Mammary epithelial cell (primary cell): ENCODE results near the gene PLA2G2F.

ENCODE experiments used
- CTCF ChIP-seq, 2 donors: IDR thresholded peaks in 1 of 2; conservative IDR thresholded peaks in 1 of 2; 2 replicates each; pipeline ENCODE4 v1.5.1; 2011 to 2012; ENCODE audit warnings: inconsistent platforms in 2 of 2, low read length in 2 of 2, mild to moderate bottlenecking in 2 of 2, control low read depth in 1 of 2, low read depth in 1 of 2; ENCODE audit not compliant: insufficient read depth in 1 of 2; ENCODE audit errors: extremely low read depth in 1 of 2
- EZH2 ChIP-seq: IDR thresholded peaks from 2 replicates; pipeline ENCODE4 v1.6.1; 2012; ENCODE audit warnings: low read length, inconsistent platforms, borderline replicate concordance

- TF ChIP-seq CTCF (conservative IDR thresholded peaks at IDR 0.05 in 1 of 2, IDR thresholded peaks at IDR 0.05 in 1 of 2; ENCODE audit: extremely low read depth in 1 of 2, insufficient read depth in 1 of 2, low read depth in 1 of 2, low read length in 2 of 2) (no peak), EZH2 (no peak)
Observed at GRCh38 chr1:20183035-20183434, 43.9 kb downstream of the PLA2G2F start.
